Stimulated activated CD4-positive, alpha-beta T cell treated with anti-CD3 and anti-CD28 coated beads, Interleukin-12 subunit alpha, Interleukin-12 subunit beta, amount 100 ng/mL, for 24 hours (primary cell): ENCODE data around the gene GRIN1.

Source experiments
- DNase-seq, 2 experiments: peaks; one replicate each; pipeline ENCODE4 v3.0.0-alpha.2; 2020; ENCODE audit warnings: low read depth in 2 of 2

GRIN1 gene

GRCh38 chr9:137148242-137148641 lies 9.3 kb downstream of the GRIN1 start:
- DNase-seq: no peak

- DNase-seq: no peak
These were observed 9.7 kb downstream of the GRIN1 start for GRCh38 chr9:137148661-137149060.

- DNase-seq: no peak
These were observed 10.4 kb downstream of the GRIN1 start for GRCh38 chr9:137149363-137149762.

GRCh38 chr9:137149942-137150616 lies 11.1 kb downstream of the GRIN1 start:
- peak in 1 of 2 experiments; percentile 24 for DNase-seq

- peak; percentile 27 to 57 for DNase-seq
These were observed 11.9 kb downstream of the GRIN1 start for GRCh38 chr9:137150617-137151457.

- no peak for DNase-seq
These were observed 14.0 kb downstream of the GRIN1 start for GRCh38 chr9:137152844-137153405.

- peak; percentile 33 to 47 for DNase-seq
These were observed 17.8 kb downstream of the GRIN1 start for GRCh38 chr9:137156567-137157375.

GRCh38 chr9:137157618-137158415 lies 18.9 kb downstream of the GRIN1 start:
- DNase-seq: no peak

GRCh38 chr9:137158625-137159024 lies 19.7 kb downstream of the GRIN1 start:
- DNase-seq: no peak

- no peak for DNase-seq
These were observed 20.4 kb downstream of the GRIN1 start for GRCh38 chr9:137159105-137160053.

- DNase-seq: no peak
These were observed 21.1 kb downstream of the GRIN1 start for GRCh38 chr9:137160054-137160425.

GRCh38 chr9:137160716-137161557 lies 22.0 kb downstream of the GRIN1 start:
- DNase-seq: no peak

- no peak for DNase-seq
These were observed 22.9 kb downstream of the GRIN1 start for GRCh38 chr9:137161558-137162486.

GRCh38 chr9:137162505-137163364 lies 23.8 kb downstream of the GRIN1 start:
- no peak for DNase-seq

GRCh38 chr9:137163365-137163715 lies 24.4 kb downstream of the GRIN1 start:
- DNase-seq: no peak

GRCh38 chr9:137163805-137164204 lies 24.9 kb downstream of the GRIN1 start:
- DNase-seq: no peak
